Left colon (tissue), 2 donors: Measurements from ENCODE around the gene RBFOX2. TPM values are rescaled to one million over a fixed set of nuclear protein-coding genes. Genes with fewer than 3 reads are reported as not detected.

ENCODE experiments used
- ATAC-seq: fragments of 200-7000 bp; cut with Tn5 transposase; one replicate; pipeline ENCODE4 v1.9.1; 2020; ENCODE audit warnings: mild to moderate bottlenecking, moderate library complexity
- DNase-seq, 2 donors: peaks; one replicate each; pipeline ENCODE4 v3.0.0-alpha.2; 2020
- intact Hi-C, 2 donors: fragments of 100-400 bp; cut with DNase I in 1 of 2; cut with micrococcal nuclease in 1 of 2; formaldehyde crosslinking; loops; one replicate each; pipeline versions ENCODE4 v1.11.2 to v1.14.0; 2022; cut with DNase I, micrococcal nuclease
- total RNA-seq, 2 donors: library from RNA; stranded (reverse); fragmentation: NEBNext Ultra II Directional; extraction: Animal tissue kit (Norgen Biotek cat#: 25700); gene quantifications; one replicate each; pipeline ENCODE4 v1.2.1, GENCODE V29; 2021
- donor health status: DM: no; HTN: no; CAD: no.
- donor health status: DM: yes; HTN: yes; CAD: no.

The RBFOX2 gene
- total RNA-seq, 2 donors from 2014 or later: 34.3 to 48.8 TPM

- no peak for ATAC-seq
- intact Hi-C loops: no loop called here
Observed at GRCh38 chr22:35783943-35784614, 244.5 kb downstream of the RBFOX2 start.

GRCh38 chr22:35782504-35782903, 246.1 kb downstream of the RBFOX2 start:
- ATAC-seq (no peak), DNase-seq (no peak)
- intact Hi-C loops: no loop called here

More at GRCh38 chr22:35783943-35784614, 244.5 kb downstream of the RBFOX2 start:
- DNase-seq: no peak

- intact Hi-C loops: no loop called here
- DNase-seq (no peak), ATAC-seq (no peak)
Observed at GRCh38 chr22:35781898-35782297, 246.7 kb downstream of the RBFOX2 start.

- no peak for DNase-seq
- intact Hi-C loops: no loop called here
- no peak for ATAC-seq
Observed at GRCh38 chr22:35777335-35777975, 251.2 kb downstream of the RBFOX2 start.

GRCh38 chr22:35775339-35775738, 253.3 kb downstream of the RBFOX2 start:
- intact Hi-C loops: no loop called here
- ATAC-seq: no peak
- no peak for DNase-seq

GRCh38 chr22:35769974-35770373, 258.6 kb downstream of the RBFOX2 start:
- DNase-seq (no peak), ATAC-seq (no peak)
- intact Hi-C loops: no loop called here

- DNase-seq (no peak), ATAC-seq (no peak)
- intact Hi-C loops: no loop called here
Observed at GRCh38 chr22:35766654-35767580, 261.7 kb downstream of the RBFOX2 start.

- intact Hi-C loops: no loop called here
- DNase-seq: no peak
- no peak for ATAC-seq
Observed at GRCh38 chr22:35761037-35761436, 267.6 kb downstream of the RBFOX2 start.

GRCh38 chr22:35758394-35758793, 270.2 kb downstream of the RBFOX2 start:
- ATAC-seq: no peak
- intact Hi-C loops: loop anchor here in 1 of 2 donors (10.0 kb wide), 1 partner anchor 166 kb away; no protein-coding TSS in a partner anchor

GRCh38 chr22:35756722-35757121, 271.9 kb downstream of the RBFOX2 start:
- DNase-seq: no peak
- ATAC-seq: no peak
- intact Hi-C loops: loop anchor here in 1 of 2 donors (10.0 kb wide), 1 partner anchor 168 kb away; no protein-coding TSS in a partner anchor

More at GRCh38 chr22:35758394-35758793, 270.2 kb downstream of the RBFOX2 start:
- no peak for DNase-seq

GRCh38 chr22:35754761-35755160, 273.9 kb downstream of the RBFOX2 start:
- intact Hi-C loops: loop anchor here in 1 of 2 donors (10.0 kb wide), 1 partner anchor 170 kb away; no protein-coding TSS in a partner anchor
- ATAC-seq (no peak), DNase-seq (no peak)

GRCh38 chr22:35752863-35753189, 275.8 kb downstream of the RBFOX2 start:
- no peak for ATAC-seq
- intact Hi-C loops: loop anchor here in 1 of 2 donors (10.0 kb wide), 1 partner anchor 172 kb away; no protein-coding TSS in a partner anchor

GRCh38 chr22:35752006-35752862, 276.4 kb downstream of the RBFOX2 start:
- DNase-seq: no peak
- no peak for ATAC-seq
- intact Hi-C loops: loop anchor here in 1 of 2 donors (10.0 kb wide), 1 partner anchor 173 kb away; no protein-coding TSS in a partner anchor

More at GRCh38 chr22:35752863-35753189, 275.8 kb downstream of the RBFOX2 start:
- DNase-seq: no peak

- intact Hi-C loops: loop anchor here in 1 of 2 donors (10.0 kb wide), 1 partner anchor 175 kb away; no protein-coding TSS in a partner anchor
- ATAC-seq (no peak), DNase-seq (no peak)
Observed at GRCh38 chr22:35749808-35750207, 278.8 kb downstream of the RBFOX2 start.

- ATAC-seq (no peak), DNase-seq (no peak)
- intact Hi-C loops: no loop called here
Observed at GRCh38 chr22:35746946-35747703, 281.5 kb downstream of the RBFOX2 start.

GRCh38 chr22:35746248-35746647, 282.4 kb downstream of the RBFOX2 start:
- intact Hi-C loops: no loop called here
- DNase-seq (no peak), ATAC-seq (no peak)

- DNase-seq (no peak), ATAC-seq (no peak)
- intact Hi-C loops: no loop called here
Observed at GRCh38 chr22:35743326-35743860, 285.2 kb downstream of the RBFOX2 start.
